Measurements from ENCODE around the gene WASHC1.
"Not testable (repeated sequence)": the region's sequence is repeated elsewhere in the genome, so short reads cannot be mapped to it uniquely, and the experiment has no call there.

Gene WASHC1

GRCh38 chr9:43116-43515, 13.9 kb upstream of the WASHC1 start:
- H3K27me3 Mint-ChIP-seq: peaks cover 36% of the 10 kb centered on the region
- H3K36me3 Mint-ChIP-seq, CTCF ChIA-PET, DNase-seq, H3K27ac Mint-ChIP-seq, H3K4me3 Mint-ChIP-seq, H3K9me3 Mint-ChIP-seq, H3K4me1 Mint-ChIP-seq: not testable (repeated sequence)

- peaks cover 28% of the 10 kb centered on the region for H3K27me3 Mint-ChIP-seq
- H3K9me3 Mint-ChIP-seq, CTCF ChIA-PET, H3K27ac Mint-ChIP-seq, H3K4me1 Mint-ChIP-seq, H3K4me3 Mint-ChIP-seq, DNase-seq, H3K36me3 Mint-ChIP-seq: not testable (repeated sequence)
Observed at GRCh38 chr9:41819-42218, 12.6 kb upstream of the WASHC1 start.

GRCh38 chr9:41261-41676, 12.0 kb upstream of the WASHC1 start:
- H3K27ac Mint-ChIP-seq, H3K9me3 Mint-ChIP-seq, CTCF ChIA-PET, H3K4me1 Mint-ChIP-seq, H3K4me3 Mint-ChIP-seq, DNase-seq, H3K36me3 Mint-ChIP-seq: not testable (repeated sequence)
- H3K27me3 Mint-ChIP-seq: peaks cover 27% of the 10 kb centered on the region

GRCh38 chr9:32308-32707, 3.1 kb upstream of the WASHC1 start:
- H3K4me1 Mint-ChIP-seq, H3K27me3 Mint-ChIP-seq, H3K4me3 Mint-ChIP-seq, H3K27ac Mint-ChIP-seq, H3K36me3 Mint-ChIP-seq, H3K9me3 Mint-ChIP-seq, CTCF ChIA-PET, DNase-seq: not testable (repeated sequence)

- H3K4me3 Mint-ChIP-seq, H3K9me3 Mint-ChIP-seq, H3K27me3 Mint-ChIP-seq, CTCF ChIA-PET, H3K36me3 Mint-ChIP-seq, DNase-seq, H3K27ac Mint-ChIP-seq, H3K4me1 Mint-ChIP-seq: not testable (repeated sequence)
Observed at GRCh38 chr9:28775-29174, 481 bp downstream of the WASHC1 start.

- H3K36me3 Mint-ChIP-seq, H3K4me1 Mint-ChIP-seq, H3K27me3 Mint-ChIP-seq, H3K9me3 Mint-ChIP-seq, H3K27ac Mint-ChIP-seq, DNase-seq, H3K4me3 Mint-ChIP-seq, CTCF ChIA-PET: not testable (repeated sequence)
Observed at GRCh38 chr9:21621-22020, 7.6 kb downstream of the WASHC1 start.

- H3K36me3 Mint-ChIP-seq, DNase-seq, H3K9me3 Mint-ChIP-seq, H3K27ac Mint-ChIP-seq, CTCF ChIA-PET, H3K27me3 Mint-ChIP-seq, H3K4me3 Mint-ChIP-seq, H3K4me1 Mint-ChIP-seq: not testable (repeated sequence)
Observed at GRCh38 chr9:16875-17274, 12.4 kb downstream of the WASHC1 start.

- H3K9me3 Mint-ChIP-seq, CTCF ChIA-PET, DNase-seq, H3K27me3 Mint-ChIP-seq, H3K27ac Mint-ChIP-seq, H3K4me3 Mint-ChIP-seq, H3K36me3 Mint-ChIP-seq, H3K4me1 Mint-ChIP-seq: not testable (repeated sequence)
Observed at GRCh38 chr9:14129-14809, 15.0 kb downstream of the WASHC1 start.

- H3K27me3 Mint-ChIP-seq, H3K36me3 Mint-ChIP-seq, CTCF ChIA-PET, H3K4me3 Mint-ChIP-seq, H3K4me1 Mint-ChIP-seq, H3K9me3 Mint-ChIP-seq: not testable (repeated sequence)
- H3K27ac Mint-ChIP-seq: peak overlapping the region; percentile 14
- DNase-seq: peak; percentile 83
Observed at GRCh38 chr9:11206-11605, 18.1 kb downstream of the WASHC1 start.

GRCh38 chr9:10653-11053, 18.6 kb downstream of the WASHC1 start:
- H3K4me1 Mint-ChIP-seq, DNase-seq, CTCF ChIA-PET, H3K27me3 Mint-ChIP-seq, H3K36me3 Mint-ChIP-seq, H3K9me3 Mint-ChIP-seq, H3K4me3 Mint-ChIP-seq, H3K27ac Mint-ChIP-seq: not testable (repeated sequence)

- CTCF ChIA-PET, H3K27ac Mint-ChIP-seq: not testable (repeated sequence)
Observed at GRCh38 chr9:10207-10606, 19.0 kb downstream of the WASHC1 start.

More at GRCh38 chr9:10207-10606, 19.0 kb downstream of the WASHC1 start:
- not testable (repeated sequence) for H3K4me1 Mint-ChIP-seq, H3K4me3 Mint-ChIP-seq, H3K36me3 Mint-ChIP-seq, H3K9me3 Mint-ChIP-seq, DNase-seq, H3K27me3 Mint-ChIP-seq

Measured in activated naive CD4-positive, alpha-beta T cell treated with anti-CD3 and anti-CD28 coated beads, Interleukin-2, amount 10 ng/mL, durations not matched to agents 7 days and 5 days (primary cell).